MM.1S (cell line): ENCODE measurements around the gene LRRC8B.

Experiments used
- DNase-seq: peaks from one replicate; pipeline ENCODE4 v3.0.0-alpha.2; 2015
- H2AFZ ChIP-seq: fragments of 300-600 bp; sonication (generic); 2 replicates; pipeline ENCODE4 v1.6.0; 2016; ENCODE audit warnings: antibody characterized with exemption, low read length
- H3F3A ChIP-seq: fragments of 300-600 bp; sonication (generic); 2 replicates; pipeline ENCODE4 v1.6.1; 2016; ENCODE audit warnings: mild to moderate bottlenecking, antibody characterized with exemption, low read length, moderate library complexity, mixed read lengths; ENCODE audit not compliant: insufficient read depth
- H3K27ac ChIP-seq: fragments of 300-600 bp; sonication (generic); 2 replicates; pipeline ENCODE4 v1.5.1; 2016; ENCODE audit warnings: mild to moderate bottlenecking, low read length
- H3K27me3 ChIP-seq: fragments of 300-600 bp; sonication (generic); replicated peaks from 2 replicates; pipeline ENCODE4 v1.6.0; 2016; ENCODE audit warnings: low read length; ENCODE audit not compliant: insufficient read depth
- H3K36me3 ChIP-seq: fragments of 300-600 bp; sonication (generic); replicated peaks from 2 replicates; pipeline ENCODE4 v1.6.1; 2016; ENCODE audit warnings: mild to moderate bottlenecking, low read length, mixed read lengths; ENCODE audit not compliant: insufficient read depth
- H3K4me1 ChIP-seq: fragments of 300-600 bp; sonication (generic); 2 replicates; pipeline ENCODE4 v1.6.1; 2016; ENCODE audit warnings: low read length, mixed read lengths
- H3K4me2 ChIP-seq: fragments of 300-600 bp; sonication (generic); 2 replicates; pipeline ENCODE4 v1.6.0; 2016; ENCODE audit warnings: low read depth, low read length
- H3K4me3 ChIP-seq: fragments of 300-600 bp; sonication (generic); 2 replicates; pipeline ENCODE4 v1.5.1; 2016; ENCODE audit warnings: low read length, mixed read lengths
- H3K79me2 ChIP-seq: fragments of 300-600 bp; sonication (generic); 2 replicates; pipeline ENCODE4 v1.6.1; 2016; ENCODE audit warnings: mixed run types, low read length, mixed read lengths
- H3K9ac ChIP-seq: fragments of 300-600 bp; sonication (generic); 2 replicates; pipeline ENCODE4 v1.6.1; 2016; ENCODE audit warnings: low read length, mixed read lengths
- H3K9me2 ChIP-seq: fragments of 300-600 bp; sonication (generic); replicated peaks from 2 replicates; pipeline ENCODE4 v1.6.1; 2016; ENCODE audit warnings: mild to moderate bottlenecking, low read length, mixed read lengths; ENCODE audit not compliant: insufficient read depth
- H3K9me3 ChIP-seq: fragments of 300-600 bp; sonication (generic); replicated peaks from 2 replicates; pipeline ENCODE4 v1.6.1; 2016; ENCODE audit warnings: mild to moderate bottlenecking, low read length, mixed read lengths; ENCODE audit not compliant: insufficient read depth
- H4K20me1 ChIP-seq: fragments of 300-600 bp; sonication (generic); 2 replicates; pipeline ENCODE4 v1.6.1; 2016; ENCODE audit warnings: mild to moderate bottlenecking, low read length, moderate library complexity, mixed read lengths; ENCODE audit not compliant: insufficient read depth
- EZH2 ChIP-seq: fragments of 300-600 bp; sonication (generic); optimal IDR thresholded peaks from 2 replicates; pipeline ENCODE3; 2017; ENCODE audit warnings: low read depth, mild to moderate bottlenecking, antibody characterized with exemption, low read length, mixed read lengths
- EZH2phosphoT487 ChIP-seq: fragments of 300-600 bp; sonication (generic); IDR thresholded peaks from 2 replicates; pipeline ENCODE4 v1.6.1; 2018; ENCODE audit warnings: antibody characterized with exemption, low read length
- TF ChIP-seq, protein P1 (sequence below): fragments of 300-600 bp; sonication (generic); IDR thresholded peaks from 2 replicates; pipeline ENCODE4 v1.5.1; 2016; ENCODE audit warnings: antibody characterized with exemption, low read length, mixed read lengths

Gene LRRC8B

DNA sequence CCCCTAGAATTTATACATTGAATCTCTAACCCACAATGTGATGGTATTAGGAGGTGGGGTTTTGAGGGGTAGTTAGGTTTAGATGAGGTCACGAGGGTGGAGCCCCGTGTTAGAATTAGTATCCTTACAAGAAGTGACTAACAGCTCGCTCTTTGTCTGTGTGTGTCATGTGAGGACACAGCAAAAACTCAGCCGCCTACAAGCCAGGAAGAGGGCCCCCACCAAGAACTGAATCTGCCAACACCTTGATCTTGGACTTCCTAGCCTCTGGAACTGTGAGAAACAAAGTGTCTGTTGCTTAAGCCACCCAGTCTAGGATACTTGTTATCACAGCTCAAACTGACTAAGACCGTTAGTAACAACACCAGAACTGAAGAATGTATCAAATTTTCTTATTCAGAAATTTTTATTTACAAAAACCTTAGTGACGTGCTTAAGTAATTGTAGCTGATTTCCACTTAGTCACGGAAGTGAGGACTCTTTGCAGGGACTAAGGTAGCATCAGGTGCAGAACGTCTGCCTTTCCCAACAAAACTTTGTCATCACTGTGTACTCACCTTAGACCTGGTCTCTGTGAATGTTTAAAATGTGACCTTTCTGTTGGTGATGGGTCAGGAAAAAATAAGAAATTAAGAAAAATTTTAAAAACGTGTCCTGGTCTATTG, 83.8 kb downstream of the LRRC8B start:
- no peaks in the 10 kb centered on the region for H3F3A ChIP-seq
- H3K9me3 ChIP-seq = no peaks in the 10 kb centered on the region
- TF ChIP-seq EZH2phosphoT487 (no peak), EZH2 (no peak)
- TF ChIP-seq, protein P1, sequence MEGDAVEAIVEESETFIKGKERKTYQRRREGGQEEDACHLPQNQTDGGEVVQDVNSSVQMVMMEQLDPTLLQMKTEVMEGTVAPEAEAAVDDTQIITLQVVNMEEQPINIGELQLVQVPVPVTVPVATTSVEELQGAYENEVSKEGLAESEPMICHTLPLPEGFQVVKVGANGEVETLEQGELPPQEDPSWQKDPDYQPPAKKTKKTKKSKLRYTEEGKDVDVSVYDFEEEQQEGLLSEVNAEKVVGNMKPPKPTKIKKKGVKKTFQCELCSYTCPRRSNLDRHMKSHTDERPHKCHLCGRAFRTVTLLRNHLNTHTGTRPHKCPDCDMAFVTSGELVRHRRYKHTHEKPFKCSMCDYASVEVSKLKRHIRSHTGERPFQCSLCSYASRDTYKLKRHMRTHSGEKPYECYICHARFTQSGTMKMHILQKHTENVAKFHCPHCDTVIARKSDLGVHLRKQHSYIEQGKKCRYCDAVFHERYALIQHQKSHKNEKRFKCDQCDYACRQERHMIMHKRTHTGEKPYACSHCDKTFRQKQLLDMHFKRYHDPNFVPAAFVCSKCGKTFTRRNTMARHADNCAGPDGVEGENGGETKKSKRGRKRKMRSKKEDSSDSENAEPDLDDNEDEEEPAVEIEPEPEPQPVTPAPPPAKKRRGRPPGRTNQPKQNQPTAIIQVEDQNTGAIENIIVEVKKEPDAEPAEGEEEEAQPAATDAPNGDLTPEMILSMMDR = no peak
- no peaks in the 10 kb centered on the region for H3K79me2 ChIP-seq
- no peaks in the 10 kb centered on the region for H3K9me2 ChIP-seq
- no peak overlapping the region for H2AFZ ChIP-seq
- H3K27me3 ChIP-seq = no peaks in the 10 kb centered on the region
- H3K4me3 ChIP-seq = no peak overlapping the region
- H3K36me3 ChIP-seq = no peaks in the 10 kb centered on the region
- no peak for DNase-seq
- H3K27ac ChIP-seq = no peak overlapping the region
- H3K4me2 ChIP-seq = no peak overlapping the region
- no peaks in the 10 kb centered on the region for H4K20me1 ChIP-seq
- no peaks in the 10 kb centered on the region for H3K4me1 ChIP-seq
- no peak overlapping the region for H3K9ac ChIP-seq

DNA sequence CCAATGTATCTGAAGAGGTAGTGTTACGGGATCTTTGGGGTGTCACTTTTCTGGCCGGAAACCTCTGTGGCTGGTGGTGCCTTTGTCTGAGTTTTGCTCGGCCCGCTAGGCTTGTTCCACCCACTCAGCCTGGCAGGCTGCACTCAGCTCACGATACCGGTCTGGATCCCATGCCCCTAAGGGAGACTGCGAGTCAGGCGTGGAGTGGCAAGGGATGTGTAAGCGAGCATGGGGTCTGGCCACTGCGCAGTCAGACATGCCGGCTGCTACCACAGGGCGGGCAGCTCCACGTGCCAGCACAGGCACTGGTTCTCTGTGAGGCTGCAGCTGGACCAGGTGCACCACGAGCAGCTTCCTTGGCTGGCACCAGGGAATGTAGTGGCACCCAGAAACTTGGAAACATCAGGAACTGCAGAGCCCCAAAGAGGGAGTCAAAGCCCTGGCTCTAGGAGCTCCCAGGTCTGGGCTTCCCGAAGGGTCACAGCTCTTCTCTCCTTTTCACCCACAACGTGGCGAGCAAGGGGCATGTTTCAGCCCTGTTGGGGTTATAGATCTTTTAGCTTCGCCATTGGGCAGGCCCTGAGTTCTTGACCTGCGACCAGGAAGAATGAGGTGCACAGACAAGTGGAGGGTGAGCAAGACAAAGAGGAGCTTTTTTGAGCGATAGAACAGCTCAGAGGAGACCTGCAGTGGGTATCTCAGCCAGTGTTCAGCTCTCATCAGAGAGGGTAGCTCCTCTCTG, 84.5 kb downstream of the LRRC8B start:
- Histone ChIP-seq H3K9ac (no peak overlapping the region), H3K27me3 (no peaks in the 10 kb centered on the region), H3K36me3 (no peaks in the 10 kb centered on the region), H3K4me3 (no peak overlapping the region), H3K27ac (no peak overlapping the region), H3F3A (no peaks in the 10 kb centered on the region), H3K9me3 (no peaks in the 10 kb centered on the region), H4K20me1 (no peaks in the 10 kb centered on the region), H3K79me2 (no peaks in the 10 kb centered on the region), H3K4me2 (no peak overlapping the region), H3K9me2 (no peaks in the 10 kb centered on the region), H2AFZ (no peak overlapping the region), H3K4me1 (no peaks in the 10 kb centered on the region)
- DNase-seq = no peak
- TF ChIP-seq, protein P1 = no peak
- TF ChIP-seq EZH2phosphoT487 (no peak), EZH2 (no peak)

GRCh38 chr1:89609781-89610456, 85.3 kb downstream of the LRRC8B start:
- Histone ChIP-seq H3K9ac (no peak overlapping the region), H3F3A (no peaks in the 10 kb centered on the region), H3K79me2 (no peaks in the 10 kb centered on the region), H3K4me2 (no peak overlapping the region), H3K27ac (no peak overlapping the region), H3K9me3 (no peaks in the 10 kb centered on the region), H3K9me2 (no peaks in the 10 kb centered on the region), H3K36me3 (no peaks in the 10 kb centered on the region), H3K4me1 (no peaks in the 10 kb centered on the region), H3K27me3 (no peaks in the 10 kb centered on the region), H4K20me1 (no peaks in the 10 kb centered on the region), H2AFZ (no peak overlapping the region), H3K4me3 (no peak overlapping the region)
- DNase-seq = no peak
- TF ChIP-seq EZH2phosphoT487 (no peak), EZH2 (no peak)
- TF ChIP-seq, protein P1 = no peak
